Caco-2 (cell line): ENCODE results near the gene PMEL. TPM values are rescaled to one million over a fixed set of nuclear protein-coding genes. Genes with fewer than 3 reads are reported as not detected.

Source experiments
- Bru-seq: library from RNA; stranded (reverse); fragments of 400-500 nt; gene quantifications from one replicate; lab custom pipeline; 2021; lab: Mats Ljungman, UMichigan
- BruChase-seq, 2 experiments: library from RNA; stranded (reverse); fragments of 400-500 nt; gene quantifications; one replicate each; lab custom pipeline; 2021; lab: Mats Ljungman, UMichigan
- BruUV-seq: library from RNA; stranded (reverse); fragments of 400-500 nt; replicated peaks from 2 replicates; lab custom pipeline; 2021; lab: Mats Ljungman, UMichigan
- CTCF ChIA-PET: fragments of 300-600 bp; sonication (Branson Sonifier 250); formaldehyde crosslinking; loops from one replicate; lab custom pipeline; 2022; ENCODE audit warnings: antibody characterized with exemption; lab: Charles Lee
- POLR2A ChIA-PET: fragments of 300-600 bp; sonication (Branson Sonifier 250); formaldehyde crosslinking; loops from one replicate; lab custom pipeline; 2022; ENCODE audit warnings: antibody characterized with exemption; lab: Charles Lee
- DNase-seq, 2 experiments: peaks; one replicate each; pipeline versions ENCODE4 v3.0.0 to v3.0.0-alpha.2; 2020 to 2022
- H3K27me3 ChIP-seq: replicated peaks from 2 replicates; pipeline ENCODE4 v1.6.0; 2011; ENCODE audit warnings: low read length; ENCODE audit not compliant: control insufficient read depth, insufficient read depth
- H3K36me3 ChIP-seq: 2 replicates; pipeline ENCODE4 v1.5.1; 2011; ENCODE audit warnings: low read length; ENCODE audit not compliant: control insufficient read depth, insufficient read depth
- H3K4me1 ChIP-seq: fragments of 250-450 bp; sonication (Bioruptor Pico); 2 replicates; pipeline ENCODE4 v1.5.1; 2020; ENCODE audit warnings: mild to moderate bottlenecking
- H3K4me3 ChIP-seq: 2 replicates; pipeline ENCODE4 v1.5.1; 2011; ENCODE audit warnings: low read depth, mild to moderate bottlenecking, control low read depth, low read length
- H3K9me3 ChIP-seq: fragments of 250-450 bp; sonication (Bioruptor Pico); 2 replicates; pipeline ENCODE4 v1.5.1; 2020; ENCODE audit warnings: mild to moderate bottlenecking, moderate library complexity
- H3K27ac Mint-ChIP-seq: one replicate; pipeline ENCODE4 v1.8.0; 2022; ENCODE audit warnings: mixed read lengths; ENCODE audit not compliant: unreplicated experiment
- H3K27me3 Mint-ChIP-seq: one replicate; pipeline ENCODE4 v1.8.0; 2022; ENCODE audit warnings: mixed read lengths; ENCODE audit not compliant: insufficient read depth, unreplicated experiment
- H3K36me3 Mint-ChIP-seq: one replicate; pipeline ENCODE4 v1.8.0; 2022; ENCODE audit warnings: mild to moderate bottlenecking, mixed read lengths; ENCODE audit not compliant: insufficient read depth, unreplicated experiment
- H3K4me1 Mint-ChIP-seq: one replicate; pipeline ENCODE4 v1.8.0; 2022; ENCODE audit warnings: low read depth, mixed read lengths; ENCODE audit not compliant: unreplicated experiment
- H3K4me3 Mint-ChIP-seq: one replicate; pipeline ENCODE4 v1.8.0; 2022; ENCODE audit warnings: mild to moderate bottlenecking, moderate library complexity, mixed read lengths; ENCODE audit not compliant: unreplicated experiment
- H3K9me3 Mint-ChIP-seq: one replicate; pipeline ENCODE4 v1.8.0; 2022; ENCODE audit warnings: mixed read lengths; ENCODE audit not compliant: unreplicated experiment
- intact Hi-C: fragments of 100-400 bp; cut with micrococcal nuclease; formaldehyde crosslinking; loops from one replicate; pipeline ENCODE4 v1.10.0; 2022; ENCODE audit not compliant: unreplicated experiment
- long read RNA-seq: library from polyadenylated mRNA; stranded (forward); transcript quantifications from one replicate; pipeline ENCODE4 v2.0.0, GENCODE V29; 2022
- total RNA-seq: library from RNA; stranded (reverse); gene quantifications from 2 replicates; pipeline ENCODE4 v1.2.3, GENCODE V29; 2022
- TF ChIP-seq, protein P1 (sequence below), 2 experiments: fragments of 200-600 bp in 1 of 2; IDR thresholded peaks; 1 replicate in 1 of 2; 2 replicates in 1 of 2; pipeline versions ENCODE4 v1.5.1 to v1.8.0; 2011 to 2022; ENCODE audit warnings: antibody characterized with exemption in 1 of 2, control low read depth in 1 of 2, inconsistent platforms in 1 of 2, low read depth in 1 of 2, low read length in 1 of 2, mild to moderate bottlenecking in 1 of 2, moderate library complexity in 1 of 2; ENCODE audit not compliant: insufficient read depth in 1 of 2, severe bottlenecking in 1 of 2, unreplicated experiment in 1 of 2

The PMEL gene
- 7.8 and 9.7 TPM in 2 replicates for total RNA-seq
- percentile 36 among the genes with signal in this experiment for Bru-seq, nascent RNA
- percentile 37 among the genes with signal in this experiment for BruChase-seq, experiment 1, labeled RNA remaining after a 2-hour chase
- percentile 43 among the genes with signal in this experiment for BruChase-seq, experiment 2, labeled RNA remaining after a 6-hour chase
- long read RNA-seq, transcript PMEL-206 (11 exons, 2,757 nt): major isoform, 10 of 24 reads
- long read RNA-seq, partial matches to known transcripts: 5 of 24 reads
- long read RNA-seq, other reads (novel, unspliced or antisense): 7 of 24 reads

DNA sequence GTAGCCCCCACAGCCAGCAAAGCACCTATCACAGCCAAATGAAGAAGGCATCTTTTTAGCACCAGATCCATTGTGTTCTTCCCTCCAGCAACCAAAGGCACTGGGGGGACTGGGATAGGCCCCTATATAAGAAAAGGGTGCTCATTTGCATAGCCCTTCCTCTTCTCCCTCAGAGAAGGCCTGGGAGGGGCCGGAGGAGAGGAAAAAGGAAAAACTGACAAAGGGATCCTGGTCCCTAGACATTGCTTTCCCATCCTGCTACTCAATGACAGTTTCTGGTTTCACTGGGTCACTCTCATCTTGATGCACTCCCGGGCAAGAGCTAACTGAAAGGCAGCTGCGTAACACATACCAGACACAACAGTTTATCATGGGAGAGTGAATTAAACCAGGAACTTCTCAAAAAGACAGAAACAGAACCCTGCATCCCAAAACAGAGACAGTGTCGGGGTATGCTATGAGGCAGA, at the start of gene PMEL:
TSS of gene PMEL (minus strand) at position 102 of the 467 bp plus-strand sequence. CDS start at position 71, 31 bp downstream.
- DNase-seq: no peak
- ChIA-PET CTCF (interaction anchor here (0.9 kb wide), 1 partner anchor 9 kb away, joined by 3 read pairs; no protein-coding TSS in a partner anchor), POLR2A (interaction anchor here (0.5 to 1.6 kb wide), 2 partner anchors 8 to 72 kb away, joined by 3 to 5 read pairs; partner anchors contain the start of gene RAB5B)
- Histone ChIP-seq H3K4me3 (peak within 1 kb of the TSS; percentile 90), H3K36me3 (no peaks in the 10 kb centered on the region), H3K9me3 (no peaks in the 10 kb centered on the region), H3K4me1 (peaks cover 27% of the 10 kb centered on the region), H3K27me3 (no peaks in the 10 kb centered on the region)
- Mint-ChIP-seq H3K9me3 (no peaks in the 10 kb centered on the region), H3K27ac (peak within 1 kb of the TSS; percentile 95), H3K4me1 (peaks cover 18% of the 10 kb centered on the region), H3K4me3 (peak within 1 kb of the TSS; percentile 98), H3K36me3 (peaks cover 45% of the 10 kb centered on the region), H3K27me3 (no peaks in the 10 kb centered on the region)
- TF ChIP-seq, protein P1, sequence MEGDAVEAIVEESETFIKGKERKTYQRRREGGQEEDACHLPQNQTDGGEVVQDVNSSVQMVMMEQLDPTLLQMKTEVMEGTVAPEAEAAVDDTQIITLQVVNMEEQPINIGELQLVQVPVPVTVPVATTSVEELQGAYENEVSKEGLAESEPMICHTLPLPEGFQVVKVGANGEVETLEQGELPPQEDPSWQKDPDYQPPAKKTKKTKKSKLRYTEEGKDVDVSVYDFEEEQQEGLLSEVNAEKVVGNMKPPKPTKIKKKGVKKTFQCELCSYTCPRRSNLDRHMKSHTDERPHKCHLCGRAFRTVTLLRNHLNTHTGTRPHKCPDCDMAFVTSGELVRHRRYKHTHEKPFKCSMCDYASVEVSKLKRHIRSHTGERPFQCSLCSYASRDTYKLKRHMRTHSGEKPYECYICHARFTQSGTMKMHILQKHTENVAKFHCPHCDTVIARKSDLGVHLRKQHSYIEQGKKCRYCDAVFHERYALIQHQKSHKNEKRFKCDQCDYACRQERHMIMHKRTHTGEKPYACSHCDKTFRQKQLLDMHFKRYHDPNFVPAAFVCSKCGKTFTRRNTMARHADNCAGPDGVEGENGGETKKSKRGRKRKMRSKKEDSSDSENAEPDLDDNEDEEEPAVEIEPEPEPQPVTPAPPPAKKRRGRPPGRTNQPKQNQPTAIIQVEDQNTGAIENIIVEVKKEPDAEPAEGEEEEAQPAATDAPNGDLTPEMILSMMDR (IDR thresholded peaks at IDR 0.05; ENCODE audit: insufficient read depth in 1 of 2, low read depth in 1 of 2, low read length in 1 of 2, severe bottlenecking in 1 of 2, unreplicated experiment in 1 of 2): no peak
- TSS peak; percentile 87 for BruUV-seq
- intact Hi-C loops: loop anchor here (1.0 kb wide), 1 partner anchor 10 kb away; no protein-coding TSS in a partner anchor

DNA sequence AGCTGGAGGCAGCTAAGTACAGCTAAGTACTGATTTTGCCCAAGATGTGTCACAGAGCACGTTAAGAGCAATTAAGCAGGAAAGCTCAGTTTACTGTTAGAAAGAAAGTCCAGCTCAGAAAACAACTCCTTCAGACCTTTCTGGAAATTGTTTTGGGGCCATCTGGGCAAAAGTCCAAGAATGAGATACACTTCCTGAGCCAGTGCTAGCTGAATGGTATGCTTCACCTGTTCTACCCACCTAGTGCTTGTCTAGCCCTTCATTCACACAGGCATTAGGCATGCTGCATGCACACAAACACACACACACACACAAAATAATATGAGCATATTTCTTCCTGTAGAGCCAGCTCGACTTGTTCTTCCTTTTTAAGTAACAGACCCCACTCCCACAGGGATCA, 48.4 kb upstream of the PMEL start:
- TF ChIP-seq, protein P1 (IDR thresholded peaks at IDR 0.05; ENCODE audit: insufficient read depth in 1 of 2, low read depth in 1 of 2, low read length in 1 of 2, severe bottlenecking in 1 of 2, unreplicated experiment in 1 of 2): no peak
- POLR2A ChIA-PET: interaction anchor here (1.1 kb wide), 1 partner anchor 83 kb away, joined by 3 read pairs; no protein-coding TSS in a partner anchor
- H3K4me3 ChIP-seq: no peak overlapping the region
- CTCF ChIA-PET: interaction anchor here (0.9 to 2.7 kb wide), 3 partner anchors 15 to 33 kb away, joined by 3 to 11 read pairs (median 5); no protein-coding TSS in a partner anchor
- DNase-seq: no peak
- intact Hi-C loops: no loop called here
- Mint-ChIP-seq H3K27ac (peak overlapping the region; percentile 80), H3K4me3 (no peak overlapping the region), H3K27me3 (no peaks in the 10 kb centered on the region), H3K36me3 (peaks cover 28% of the 10 kb centered on the region), H3K4me1 (peaks cover 44% of the 10 kb centered on the region), H3K9me3 (no peaks in the 10 kb centered on the region)
- no TSS peak for BruUV-seq
- H3K4me1 ChIP-seq: peaks cover 67% of the 10 kb centered on the region
- H3K36me3 ChIP-seq: peaks cover 1% of the 10 kb centered on the region
- no peaks in the 10 kb centered on the region for H3K27me3 ChIP-seq
- no peaks in the 10 kb centered on the region for H3K9me3 ChIP-seq

DNA sequence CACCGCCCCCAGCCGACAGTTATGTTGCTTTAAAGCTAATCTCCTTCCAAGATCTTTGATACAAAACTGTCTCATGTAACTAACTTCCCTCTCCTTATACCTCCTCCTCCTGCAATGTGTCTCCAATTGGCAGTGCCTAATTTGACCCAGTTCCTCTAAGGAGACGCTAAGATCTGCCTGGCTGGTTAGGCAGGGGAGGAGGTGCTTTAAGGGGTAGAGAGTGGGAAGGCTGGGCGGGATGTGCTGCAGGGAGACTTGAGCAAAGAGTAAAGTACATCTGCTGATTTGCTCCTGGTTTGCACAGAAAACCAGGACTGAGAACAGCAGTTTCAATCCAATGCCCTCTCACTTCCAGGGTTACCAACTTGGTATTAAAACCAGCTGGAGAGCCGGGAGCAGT, 47.6 kb upstream of the PMEL start:
- no peaks in the 10 kb centered on the region for H3K9me3 ChIP-seq
- H3K4me3 ChIP-seq: no peak overlapping the region
- no peaks in the 10 kb centered on the region for H3K27me3 ChIP-seq
- peaks cover 74% of the 10 kb centered on the region for H3K4me1 ChIP-seq
- DNase-seq: no peak
- Mint-ChIP-seq H3K36me3 (peaks cover 33% of the 10 kb centered on the region), H3K27ac (peak overlapping the region; percentile 36), H3K4me3 (no peak overlapping the region), H3K27me3 (no peaks in the 10 kb centered on the region), H3K4me1 (peaks cover 50% of the 10 kb centered on the region), H3K9me3 (no peaks in the 10 kb centered on the region)
- ChIA-PET POLR2A (interaction anchor here (1.1 kb wide), 1 partner anchor 82 kb away, joined by 3 read pairs; no protein-coding TSS in a partner anchor), CTCF (interaction anchor here (0.6 to 2.7 kb wide), 3 partner anchors 16 to 560 kb away, joined by 3 to 11 read pairs (median 5); no protein-coding TSS in a partner anchor)
- no TSS peak for BruUV-seq
- intact Hi-C loops: no loop called here
- H3K36me3 ChIP-seq: peaks cover 1% of the 10 kb centered on the region; the same call in 1 of the 2 replicates
- TF ChIP-seq, protein P1 (IDR thresholded peaks at IDR 0.05; ENCODE audit: insufficient read depth in 1 of 2, low read depth in 1 of 2, low read length in 1 of 2, severe bottlenecking in 1 of 2, unreplicated experiment in 1 of 2): no peak
